Upper lobe of left lung (tissue), 6 donors: ENCODE data around the gene FIBP. TPM values are rescaled to one million over a fixed set of nuclear protein-coding genes. Genes with fewer than 3 reads are reported as not detected.

Experiments
- ATAC-seq, 2 donors: fragments of 200-7000 bp; cut with Tn5 transposase; one replicate each; pipeline ENCODE4 v1.9.1; 2022; ENCODE audit warnings: mild to moderate bottlenecking in 2 of 2, moderate library complexity in 2 of 2; ENCODE audit not compliant: low FRiP score in 2 of 2
- DNase-seq, 2 donors: peaks; one replicate each; pipeline ENCODE4 v3.0.0-alpha.2; 2019 to 2020
- H3K27ac ChIP-seq, 4 donors: fragments of 200-600 bp; sonication (generic); one replicate each; pipeline ENCODE4 v1.5.1; 2016 to 2019
- H3K27me3 ChIP-seq, 4 donors: fragments of 200-600 bp; sonication (generic); one replicate each; pipeline ENCODE4 v1.5.1; 2017 to 2019
- H3K36me3 ChIP-seq, 4 donors: fragments of 200-600 bp; sonication (generic); one replicate each; pipeline ENCODE4 v1.5.1; 2016 to 2019
- H3K4me1 ChIP-seq, 4 donors: fragments of 200-600 bp; sonication (generic); one replicate each; pipeline ENCODE4 v1.5.1; 2018 to 2019
- H3K4me3 ChIP-seq, 4 donors: fragments of 200-600 bp; sonication (generic); one replicate each; pipeline ENCODE4 v1.5.1; 2017 to 2019; ENCODE audit warnings: mild to moderate bottlenecking in 2 of 4, moderate library complexity in 1 of 4
- H3K9me3 ChIP-seq, 4 donors: fragments of 200-600 bp; sonication (generic); one replicate each; pipeline ENCODE4 v1.5.1; 2018 to 2019
- EP300 ChIP-seq, 4 donors: sonication (generic); formaldehyde crosslinking; IDR thresholded peaks; one replicate each; pipeline ENCODE4 v1.5.1; 2017; ENCODE audit warnings: antibody characterized with exemption in 4 of 4, control low read depth in 2 of 4
- POLR2A ChIP-seq, 4 donors: fragments of 450-650 bp; IDR thresholded peaks; one replicate each; pipeline ENCODE4 v1.5.1; 2016 to 2017; ENCODE audit warnings: antibody characterized with exemption in 4 of 4, mild to moderate bottlenecking in 2 of 4
- POLR2AphosphoS5 ChIP-seq, 2 donors: sonication (generic); formaldehyde crosslinking; IDR thresholded peaks; one replicate each; pipeline ENCODE4 v1.5.1; 2017; ENCODE audit warnings: antibody characterized with exemption in 2 of 2
- WGBS, 2 donors: methylation state at CpG; one replicate each; pipeline ENCODE4 v1.1.5; 2017 to 2018; 5-methylcytosine and 5-hydroxymethylcytosine counted together
- total RNA-seq, 6 donors: library from RNA; depleted of rRNA in 4 of 6; stranded (reverse); fragments of >200 nt in 4 of 6; gene quantifications; one replicate each; pipeline versions ENCODE4 v1.1.0 to v1.2.1, GENCODE V29; 2016 to 2021
- TF ChIP-seq, protein P1 (sequence below), 6 experiments: fragments of 450-650 bp in 4 of 6; fragments of 200-600 bp in 2 of 6; sonication (generic) in 2 of 6; IDR thresholded peaks; one replicate each; pipeline ENCODE4 v1.5.1; 2016 to 2019; ENCODE audit warnings: antibody characterized with exemption in 6 of 6
- donor health status: DM: no; HTN: no; CAD: no; lungs with moderate emphysema.
- donor health status: DM: no; HTN: yes; CAD: no; lungs with severe emphysema.

FIBP gene
- total RNA-seq, 6 donors from 2014 or later: 46.8 to 77.7 (median 57.0) TPM

DNA sequence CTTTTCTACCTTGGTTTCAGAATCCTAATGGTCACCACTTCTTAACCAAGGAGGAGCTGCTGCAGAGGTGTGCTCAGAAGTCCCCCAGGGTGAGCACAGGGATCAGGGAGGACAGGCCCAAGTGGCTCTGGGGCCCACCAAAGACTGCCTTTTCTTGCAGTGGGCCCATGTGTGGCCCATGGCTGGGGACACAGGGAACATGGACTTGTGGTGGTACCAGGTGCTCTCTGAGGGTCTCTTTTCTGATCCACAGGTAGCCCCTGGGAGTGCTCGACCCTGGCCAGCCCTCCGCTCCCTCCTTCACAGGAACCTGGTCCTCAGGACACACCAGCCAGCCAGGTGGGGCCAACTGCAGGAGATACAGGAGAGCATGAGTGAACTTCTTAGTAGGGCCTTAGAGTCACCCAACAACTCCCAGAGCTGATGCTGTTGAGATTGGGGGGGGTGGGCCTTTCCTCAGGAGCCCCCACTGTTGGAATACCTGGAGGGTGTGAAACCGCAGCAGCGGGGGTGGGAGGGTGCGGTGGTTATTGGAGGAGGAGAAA is 26.0 kb downstream of the FIBP start:
- peaks cover 16 to 55% (median 51%) of the 10 kb centered on the region in 4 donors for H3K36me3 ChIP-seq
- peaks cover 11 to 43% (median 28%) of the 10 kb centered on the region in 4 donors for H3K4me1 ChIP-seq
- ATAC-seq: no peak

DNA sequence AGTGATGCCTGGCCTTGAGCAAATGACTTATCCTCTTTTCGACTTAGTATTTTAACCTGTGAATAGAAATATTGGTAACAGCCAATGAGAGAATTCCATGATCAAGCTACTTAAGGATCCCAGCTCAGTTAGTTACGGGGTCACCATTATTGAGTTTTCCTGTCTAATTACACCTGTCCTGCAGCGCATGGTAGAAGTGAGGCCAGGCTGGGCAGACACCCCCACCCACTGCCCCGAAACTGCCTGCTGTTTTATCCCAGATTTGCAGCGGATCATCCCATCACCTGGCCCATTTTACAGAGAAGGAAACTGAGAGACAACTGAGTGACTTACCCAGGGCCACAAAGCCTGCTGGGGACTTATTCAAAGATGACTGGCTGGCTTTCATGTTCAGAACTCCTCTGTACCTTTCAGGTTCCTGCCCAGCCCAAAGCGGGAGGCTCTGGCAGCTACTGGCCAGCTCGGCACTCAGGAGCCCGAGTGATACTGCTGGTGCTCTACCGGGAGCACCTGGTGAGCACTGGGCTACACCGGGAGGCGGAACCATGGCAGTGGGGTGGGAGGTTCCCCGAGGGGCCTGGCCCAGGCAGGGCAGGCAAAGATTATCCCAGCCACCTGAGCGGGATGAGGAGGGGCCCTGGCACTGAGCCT is 26.6 kb downstream of the FIBP start:
- H3K27ac ChIP-seq: peak overlapping the region in 3 of 4 donors; percentile 94 to 99 (median 98)
- DNase-seq (peak in 1 of 2 donors; percentile 19), ATAC-seq (no peak)
- TF ChIP-seq EP300 (IDR thresholded peaks at IDR 0.05) (no peak), POLR2AphosphoS5 (IDR thresholded peaks at IDR 0.05) (no peak), POLR2A (IDR thresholded peaks at IDR 0.05) (no peak)
- TF ChIP-seq, protein P1, sequence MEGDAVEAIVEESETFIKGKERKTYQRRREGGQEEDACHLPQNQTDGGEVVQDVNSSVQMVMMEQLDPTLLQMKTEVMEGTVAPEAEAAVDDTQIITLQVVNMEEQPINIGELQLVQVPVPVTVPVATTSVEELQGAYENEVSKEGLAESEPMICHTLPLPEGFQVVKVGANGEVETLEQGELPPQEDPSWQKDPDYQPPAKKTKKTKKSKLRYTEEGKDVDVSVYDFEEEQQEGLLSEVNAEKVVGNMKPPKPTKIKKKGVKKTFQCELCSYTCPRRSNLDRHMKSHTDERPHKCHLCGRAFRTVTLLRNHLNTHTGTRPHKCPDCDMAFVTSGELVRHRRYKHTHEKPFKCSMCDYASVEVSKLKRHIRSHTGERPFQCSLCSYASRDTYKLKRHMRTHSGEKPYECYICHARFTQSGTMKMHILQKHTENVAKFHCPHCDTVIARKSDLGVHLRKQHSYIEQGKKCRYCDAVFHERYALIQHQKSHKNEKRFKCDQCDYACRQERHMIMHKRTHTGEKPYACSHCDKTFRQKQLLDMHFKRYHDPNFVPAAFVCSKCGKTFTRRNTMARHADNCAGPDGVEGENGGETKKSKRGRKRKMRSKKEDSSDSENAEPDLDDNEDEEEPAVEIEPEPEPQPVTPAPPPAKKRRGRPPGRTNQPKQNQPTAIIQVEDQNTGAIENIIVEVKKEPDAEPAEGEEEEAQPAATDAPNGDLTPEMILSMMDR (IDR thresholded peaks at IDR 0.05): no peak
- H3K36me3 ChIP-seq: peaks cover 16 to 49% (median 45%) of the 10 kb centered on the region in 4 donors
- no peaks in the 10 kb centered on the region for H3K27me3 ChIP-seq
- peak overlapping the region in 3 of 4 donors; percentile 66 to 98 (median 77) for H3K4me3 ChIP-seq
- no peaks in the 10 kb centered on the region for H3K9me3 ChIP-seq
- WGBS, 2 donors: 91 to 92% methylated on average over 6 to 8 of the region's 13 CpGs
- peaks cover 11 to 44% (median 29%) of the 10 kb centered on the region in 4 donors for H3K4me1 ChIP-seq

More for the DNA sequence above, 26.0 kb downstream of the FIBP start:
- H3K4me3 ChIP-seq: no peak overlapping the region
- H3K27ac ChIP-seq: peak overlapping the region in 1 of 4 donors; percentile 94
- H3K9me3 ChIP-seq: no peaks in the 10 kb centered on the region
- no peaks in the 10 kb centered on the region for H3K27me3 ChIP-seq
- DNase-seq: peak in 1 of 2 donors; percentile 19
- TF ChIP-seq POLR2A (IDR thresholded peaks at IDR 0.05) (no peak), POLR2AphosphoS5 (IDR thresholded peaks at IDR 0.05) (no peak), EP300 (IDR thresholded peaks at IDR 0.05) (no peak)
- TF ChIP-seq, protein P1 (IDR thresholded peaks at IDR 0.05): no peak
- 97% methylated on average over 3 to 5 of the region's 5 CpGs for WGBS, 2 donors

DNA sequence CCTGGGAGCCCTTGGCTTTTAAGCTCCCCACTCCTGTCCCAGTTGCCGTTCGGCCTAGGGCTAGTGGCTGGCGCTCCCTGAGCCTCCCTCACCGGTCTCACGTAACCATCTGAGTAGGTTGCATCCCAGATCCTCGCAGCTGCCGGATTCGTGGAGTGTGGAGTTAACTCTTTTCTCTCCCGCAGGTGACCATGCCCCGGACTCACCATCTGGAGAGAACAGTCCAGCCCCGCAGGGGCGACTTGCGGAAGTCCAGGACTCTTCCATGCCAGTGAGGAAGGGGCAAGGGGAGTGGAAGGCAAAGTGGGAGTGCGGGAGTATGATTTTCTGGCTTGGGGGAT is 27.1 kb downstream of the FIBP start:
- WGBS, 2 donors: 14 to 15% methylated on average over 8 to 14 of the region's 14 CpGs
- H3K4me1 ChIP-seq: peaks cover 16 to 50% (median 34%) of the 10 kb centered on the region in 4 donors

DNA sequence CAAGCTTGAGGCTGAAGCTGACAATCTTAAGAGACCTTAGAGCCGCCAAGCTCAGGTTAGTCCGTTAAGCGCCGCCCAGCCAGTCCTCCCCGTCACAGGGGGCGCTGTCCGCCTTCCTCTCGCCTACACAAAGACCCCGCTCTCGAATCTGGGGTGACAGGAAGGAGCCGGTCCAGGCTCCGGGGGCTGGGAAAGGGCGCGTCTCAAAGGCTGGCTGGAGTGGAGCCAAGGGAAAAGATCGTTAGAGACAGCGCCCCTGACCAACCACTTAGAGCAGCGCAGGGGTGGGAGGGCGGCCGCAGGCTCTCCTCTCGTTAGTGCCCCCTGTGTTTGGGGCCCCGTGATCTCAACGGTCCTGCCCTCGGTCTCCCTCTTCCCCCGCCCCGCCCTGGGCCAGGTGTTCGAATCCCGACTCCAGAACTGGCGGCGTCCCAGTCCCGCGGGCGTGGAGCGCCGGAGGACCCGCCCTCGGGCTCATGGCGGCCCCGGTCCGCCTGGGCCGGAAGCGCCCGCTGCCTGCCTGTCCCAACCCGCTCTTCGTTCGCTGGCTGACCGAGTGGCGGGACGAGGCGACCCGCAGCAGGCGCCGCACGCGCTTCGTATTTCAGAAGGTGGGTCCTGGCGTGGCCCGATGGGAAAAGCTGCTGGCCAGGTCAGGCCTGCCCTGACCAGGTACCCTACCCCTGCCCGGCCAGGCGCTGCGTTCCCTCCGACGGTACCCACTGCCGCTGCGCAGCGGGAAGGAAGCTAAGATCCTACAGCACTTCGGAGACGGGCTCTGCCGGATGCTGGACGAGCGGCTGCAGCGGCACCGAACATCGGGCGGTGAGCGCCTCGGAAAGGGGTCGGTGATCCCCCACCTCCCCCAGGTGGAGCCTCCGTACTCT is 27.8 kb downstream of the FIBP start, which contains the start of gene MUS81:
TSS of gene MUS81 (plus strand) at position 156 of the 887 bp plus-strand sequence. CDS start at position 477, 321 bp downstream.
- H3K27ac ChIP-seq: peak within 1 kb of the TSS; percentile 90 to 99 (median 96)
- H3K4me3 ChIP-seq: peak within 1 kb of the TSS; percentile 66 to 98 (median 88)
- WGBS, 2 donors: 1% methylated on average over 15 to 45 of the region's 78 CpGs
- peaks cover 22 to 56% (median 40%) of the 10 kb centered on the region in 4 donors for H3K4me1 ChIP-seq
- no peaks in the 10 kb centered on the region for H3K9me3 ChIP-seq
- H3K36me3 ChIP-seq: peaks cover 13 to 49% (median 43%) of the 10 kb centered on the region in 4 donors
- no peaks in the 10 kb centered on the region for H3K27me3 ChIP-seq
- ATAC-seq (peak; percentile 81 to 92), DNase-seq (peak; percentile 98)
- TF ChIP-seq, protein P1 (IDR thresholded peaks at IDR 0.05): peak; percentile 76 to 96 (median 88)
- TF ChIP-seq EP300 (IDR thresholded peaks at IDR 0.05): peak in 1 of 4 donors; percentile 33
- TF ChIP-seq POLR2AphosphoS5 (IDR thresholded peaks at IDR 0.05): peak; percentile 82 to 93
- peak in 2 of 4 donors; percentile 71 to 85 for TF ChIP-seq POLR2A (IDR thresholded peaks at IDR 0.05)

More for the DNA sequence above, 27.1 kb downstream of the FIBP start:
- no peaks in the 10 kb centered on the region for H3K27me3 ChIP-seq
- TF ChIP-seq, protein P1 (IDR thresholded peaks at IDR 0.05): no peak
- TF ChIP-seq POLR2AphosphoS5 (IDR thresholded peaks at IDR 0.05): no peak
- no peak for TF ChIP-seq POLR2A (IDR thresholded peaks at IDR 0.05)
- TF ChIP-seq EP300 (IDR thresholded peaks at IDR 0.05): no peak
- DNase-seq (peak in 1 of 2 donors; percentile 28), ATAC-seq (no peak)
- peaks cover 12 to 49% (median 42%) of the 10 kb centered on the region in 4 donors for H3K36me3 ChIP-seq
- peak overlapping the region; percentile 90 to 99 (median 96) for H3K27ac ChIP-seq
- H3K4me3 ChIP-seq: peak overlapping the region; percentile 66 to 98 (median 88)
- H3K9me3 ChIP-seq: no peaks in the 10 kb centered on the region
